Psoas muscle (tissue), 8 donors: ENCODE data around the gene ZFP36. TPM values are rescaled to one million over a fixed set of nuclear protein-coding genes. Genes with fewer than 3 reads are reported as not detected.

Experiments
- ATAC-seq, 4 donors: fragments of 200-7000 bp; cut with Tn5 transposase; one replicate each; pipeline ENCODE4 v1.9.1; 2020; ENCODE audit warnings: moderate library complexity in 3 of 4, mild to moderate bottlenecking in 2 of 4
- DNase-seq, 2 donors: peaks; one replicate each; pipeline ENCODE4 v3.0.0-alpha.2; 2020
- H3K27ac ChIP-seq: fragments of 200-600 bp; one replicate; pipeline ENCODE4 v1.8.0; 2022
- H3K27me3 ChIP-seq, 3 donors: fragments of 200-600 bp in 1 of 3; one replicate each; pipeline versions ENCODE4 v1.6.1 to v1.8.0; 2013 to 2022; ENCODE audit warnings: low read length in 2 of 3, mild to moderate bottlenecking in 2 of 3, moderate library complexity in 1 of 3; ENCODE audit not compliant: insufficient read depth in 3 of 3
- H3K36me3 ChIP-seq, 2 donors: fragments of 200-600 bp in 1 of 2; one replicate each; pipeline versions ENCODE4 v1.6.1 to v1.8.0; 2013 to 2022; ENCODE audit warnings: low read depth in 1 of 2, mild to moderate bottlenecking in 1 of 2, moderate library complexity in 1 of 2; ENCODE audit not compliant: insufficient read depth in 1 of 2
- H3K4me1 ChIP-seq: fragments of 200-600 bp; one replicate; pipeline ENCODE4 v1.8.0; 2022
- H3K4me3 ChIP-seq: fragments of 200-600 bp; one replicate; pipeline ENCODE4 v1.8.0; 2022; ENCODE audit warnings: mild to moderate bottlenecking
- H3K9me3 ChIP-seq: fragments of 200-600 bp; one replicate; pipeline ENCODE4 v1.8.0; 2022
- CTCF ChIP-seq: fragments of 200-600 bp; IDR thresholded peaks from one replicate; pipeline ENCODE4 v1.8.0; 2022; ENCODE audit warnings: antibody characterized with exemption
- WGBS, 3 donors: extraction: QIAGEN DNeasy Blood & Tissue Kit; methylation state at CpG; one replicate each; pipeline versions ENCODE4 v1.1.6 to v1.1.7; 2013; 5-methylcytosine and 5-hydroxymethylcytosine counted together
- intact Hi-C, 2 donors: fragments of 100-400 bp; cut with DNase I; formaldehyde crosslinking; loops; one replicate each; pipeline versions ENCODE4 v1.11.0 to v1.14.2; 2022
- polyA plus RNA-seq, 3 donors: library from polyadenylated mRNA; stranded (reverse); fragments of 200-250 nt; gene quantifications; one replicate each; pipeline ENCODE4 v1.2.3, GENCODE V29; 2013
- total RNA-seq, 4 donors: library from RNA; stranded (reverse); fragmentation: NEBNext Ultra II Directional in 2 of 4; extraction: Animal tissue kit (Norgen Biotek cat#: 25700) in 2 of 4; gene quantifications; one replicate each; pipeline versions ENCODE4 v1.2.1 to v1.2.4, GENCODE V29; 2021 to 2023
- donor health status: healthy with polysubstance abuse.
- donor health status: DM: no; HTN: no; CAD: no; lungs with moderate emphysema.
- donor health status: Bipolar disorder and iron deficiency.
- donor health status: healthy.
- donor health status: DM: yes; HTN: yes; CAD: no.
- donor health status: DM: no; HTN: no; CAD: no.
- donor health status: DM: no; HTN: no; CAD: no.
- donor health status: DM: yes; HTN: yes; CAD: no.

ZFP36 gene
- total and polyA plus RNA-seq, 7 donors, result 32.1 to 391 (median 128) TPM

GRCh38 chr19:39389631-39390414, 16.8 kb upstream of the ZFP36 start:
- no peaks in the 10 kb centered on the region for H3K27me3 ChIP-seq
- ATAC-seq, result no peak
- peak overlapping the region; percentile 89 for H3K27ac ChIP-seq
- DNase-seq, result peak in 1 of 2 donors; percentile 51
- H3K4me3 ChIP-seq, result peak overlapping the region; percentile 77
- peaks cover 18% of the 10 kb centered on the region for H3K4me1 ChIP-seq
- TF ChIP-seq CTCF, result no peak
- peaks cover 0 to 70% of the 10 kb centered on the region in 2 donors for H3K36me3 ChIP-seq
- WGBS, 3 donors, result 67 to 75% (median 67%) methylated on average over 13 of the region's 13 CpGs
- intact Hi-C loops, result loop anchor here (2.0 to 5.0 kb wide), 2 partner anchors 45 to 48 kb away; partner anchors contain the start of genes RPS16 (in 1 of the 2) and SAMD4B (in 1 of the 2)
- H3K9me3 ChIP-seq, result no peaks in the 10 kb centered on the region

GRCh38 chr19:39390451-39390750, 16.2 kb upstream of the ZFP36 start:
- H3K27ac ChIP-seq, result peak overlapping the region; percentile 89
- ATAC-seq, result no peak
- no peaks in the 10 kb centered on the region for H3K9me3 ChIP-seq
- peak overlapping the region; percentile 77 for H3K4me3 ChIP-seq
- H3K36me3 ChIP-seq, result peaks cover 0 to 70% of the 10 kb centered on the region in 2 donors
- peaks cover 18% of the 10 kb centered on the region for H3K4me1 ChIP-seq
- 0 to 1% (median 0%) methylated on average over 8 to 10 of the region's 10 CpGs for WGBS, 3 donors
- TF ChIP-seq CTCF, result no peak
- no peaks in the 10 kb centered on the region for H3K27me3 ChIP-seq
- DNase-seq, result no peak
- intact Hi-C loops, result loop anchor here (2.0 to 5.0 kb wide), 2 partner anchors 44 to 48 kb away; partner anchors contain the start of genes RPS16 (in 1 of the 2) and SAMD4B (in 1 of the 2)

- intact Hi-C loops, result loop anchor here (2.0 to 5.0 kb wide), 2 partner anchors 44 to 49 kb away; partner anchors contain the start of genes RPS16 (in 1 of the 2) and SAMD4B (in 1 of the 2)
- no peak for TF ChIP-seq CTCF
- Histone ChIP-seq H3K9me3 (no peaks in the 10 kb centered on the region), H3K36me3 (peaks cover 0 to 67% of the 10 kb centered on the region in 2 donors), H3K27ac (peak within 1 kb of the TSS; percentile 89), H3K4me3 (peak within 1 kb of the TSS; percentile 77), H3K27me3 (no peaks in the 10 kb centered on the region), H3K4me1 (peaks cover 18% of the 10 kb centered on the region)
- WGBS, 3 donors, result 0% methylated on average over 57 to 60 of the region's 60 CpGs
- DNase-seq, result peak; percentile 96 to 99
- ATAC-seq, result peak; percentile 95 to 97 (median 96)
These were observed 15.8 kb upstream of the ZFP36 start, which contains the start of the genes MED29 and PAF1 for GRCh38 chr19:39390751-39391437. Gene MED29 (plus strand): TSS chr19:39391378. CDS start chr19:39391423, 45 bp downstream. Gene PAF1 (minus strand): TSS chr19:39391106. CDS start chr19:39390864, 242 bp downstream.

GRCh38 chr19:39397360-39398296, 9.0 kb upstream of the ZFP36 start:
- WGBS, 3 donors, result 5 to 21% (median 9%) methylated on average over 14 to 17 of the region's 17 CpGs
- intact Hi-C loops, result loop anchor here (1.0 to 5.0 kb wide), 3 partner anchors 14 to 55 kb away; partner anchors contain the start of genes PLEKHG2 (in 1 of the 2) and SAMD4B (in 1 of the 2)
- H3K27ac ChIP-seq, result peak overlapping the region; percentile 84
- H3K27me3 ChIP-seq, result no peaks in the 10 kb centered on the region
- TF ChIP-seq CTCF, result peak; percentile 98
- H3K36me3 ChIP-seq, result peaks cover 0 to 29% of the 10 kb centered on the region in 2 donors
- H3K4me1 ChIP-seq, result peaks cover 26% of the 10 kb centered on the region
- DNase-seq (peak; percentile 92 to 96), ATAC-seq (peak; percentile 75 to 84 (median 80))
- H3K4me3 ChIP-seq, result peak overlapping the region; percentile 33
- H3K9me3 ChIP-seq, result no peaks in the 10 kb centered on the region
